ENCODE measurements around the gene RGS8.

DNA sequence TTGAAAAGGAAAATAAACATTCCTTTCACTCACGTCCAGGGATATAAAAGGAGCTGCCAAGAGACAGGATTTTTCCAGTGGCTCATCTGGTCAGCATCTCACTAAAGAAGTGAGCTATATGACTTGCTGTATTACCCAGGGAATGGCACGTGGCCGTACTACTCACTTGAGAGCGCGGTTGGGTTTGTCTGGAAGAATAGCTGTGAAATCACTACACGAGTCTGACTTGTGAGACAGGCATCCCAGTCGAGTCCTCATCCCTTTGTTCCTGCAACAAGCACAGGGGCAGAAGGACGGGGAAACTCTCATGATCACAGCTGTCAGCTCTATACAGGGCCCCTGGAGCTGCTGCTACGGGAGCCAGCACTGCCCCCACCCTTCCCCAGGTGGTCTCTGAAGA lies 17.7 kb downstream of the RGS8 start:
- no peak for TF ChIP-seq POLR2A (IDR thresholded peaks at IDR 0.05; ENCODE audit: low read depth, low read length)
- no peak for TF ChIP-seq POLR2AphosphoS5 (IDR thresholded peaks at IDR 0.05; ENCODE audit: low read depth, low read length)
- no peak for TF ChIP-seq TAF1 (IDR thresholded peaks at IDR 0.05; ENCODE audit: low read depth, low read length)
- TF ChIP-seq SPI1 (IDR thresholded peaks at IDR 0.05; ENCODE audit: low read depth, low read length): no peak
- no peak for TF ChIP-seq POU2F2 (IDR thresholded peaks at IDR 0.05; ENCODE audit: low read depth, low read length)
